Testis (tissue), 3 donors: Measurements from ENCODE around the gene ADAMTSL5. TPM values are rescaled to one million over a fixed set of nuclear protein-coding genes. Genes with fewer than 3 reads are reported as not detected.
A peak's percentile ranks its signal among the peaks of the same experiment; 100 is the strongest.

Source experiments
- DNase-seq: peaks from one replicate; pipeline ENCODE4 v3.0.0-alpha.2; 2019
- H3K27ac ChIP-seq, 2 donors: fragments of 200-600 bp; sonication (generic); one replicate each; pipeline ENCODE4 v1.5.1; 2019
- H3K27me3 ChIP-seq: fragments of 200-600 bp; sonication (generic); one replicate; pipeline ENCODE4 v1.5.1; 2019
- H3K36me3 ChIP-seq: fragments of 200-600 bp; sonication (generic); one replicate; pipeline ENCODE4 v1.5.1; 2017; ENCODE audit warnings: low read depth; ENCODE audit errors: missing control alignments
- H3K4me1 ChIP-seq: fragments of 200-600 bp; sonication (generic); one replicate; pipeline ENCODE4 v1.5.1; 2019
- H3K4me3 ChIP-seq, 2 donors: fragments of 200-600 bp; sonication (generic); one replicate each; pipeline ENCODE4 v1.5.1; 2017 to 2019
- H3K9me3 ChIP-seq: fragments of 200-600 bp; sonication (generic); one replicate; pipeline ENCODE4 v1.5.1; 2017
- POLR2A ChIP-seq: fragments of 450-650 bp; IDR thresholded peaks from one replicate; pipeline ENCODE4 v1.6.1; 2017; ENCODE audit warnings: antibody characterized with exemption, mild to moderate bottlenecking, moderate library complexity
- WGBS, 2 donors: methylation state at CpG; one replicate each; pipeline ENCODE4 v1.1.5; 2018; 5-methylcytosine and 5-hydroxymethylcytosine counted together
- intact Hi-C: fragments of 100-400 bp; cut with DNase I; formaldehyde crosslinking; loops from one replicate; pipeline ENCODE4 v1.15.1; 2023; ENCODE audit warnings: low total_unique reads
- polyA plus RNA-seq: library from polyadenylated mRNA; stranded (reverse); fragments of 350-450 nt; fragmentation: Illumina TruSeq; extraction: RNeasy Lipid Tissue Mini Kit (QIAGEN cat#74804); gene quantifications from one replicate; pipeline ENCODE4 v1.2.3, GENCODE V29; 2014; ENCODE audit warnings: low read depth, low replicate concordance; ENCODE audit not compliant: insufficient read depth
- total RNA-seq, 2 donors: library from RNA; depleted of rRNA; stranded (reverse); fragments of >200 nt; gene quantifications; one replicate each; pipeline ENCODE4 v1.2.3, GENCODE V29; 2016
- TF ChIP-seq, protein P1 (sequence below), 3 experiments: fragments of 450-650 bp in 2 of 3; fragments of 200-600 bp in 1 of 3; sonication (generic) in 1 of 3; IDR thresholded peaks; one replicate each; pipeline ENCODE4 v1.5.1; 2016 to 2019; ENCODE audit warnings: antibody characterized with exemption in 3 of 3, mild to moderate bottlenecking in 2 of 3, moderate library complexity in 1 of 3

The ADAMTSL5 gene
- total and polyA plus RNA-seq, 3 donors from 2014 or later: 7.2 to 17.9 (median 10.7) TPM

DNA sequence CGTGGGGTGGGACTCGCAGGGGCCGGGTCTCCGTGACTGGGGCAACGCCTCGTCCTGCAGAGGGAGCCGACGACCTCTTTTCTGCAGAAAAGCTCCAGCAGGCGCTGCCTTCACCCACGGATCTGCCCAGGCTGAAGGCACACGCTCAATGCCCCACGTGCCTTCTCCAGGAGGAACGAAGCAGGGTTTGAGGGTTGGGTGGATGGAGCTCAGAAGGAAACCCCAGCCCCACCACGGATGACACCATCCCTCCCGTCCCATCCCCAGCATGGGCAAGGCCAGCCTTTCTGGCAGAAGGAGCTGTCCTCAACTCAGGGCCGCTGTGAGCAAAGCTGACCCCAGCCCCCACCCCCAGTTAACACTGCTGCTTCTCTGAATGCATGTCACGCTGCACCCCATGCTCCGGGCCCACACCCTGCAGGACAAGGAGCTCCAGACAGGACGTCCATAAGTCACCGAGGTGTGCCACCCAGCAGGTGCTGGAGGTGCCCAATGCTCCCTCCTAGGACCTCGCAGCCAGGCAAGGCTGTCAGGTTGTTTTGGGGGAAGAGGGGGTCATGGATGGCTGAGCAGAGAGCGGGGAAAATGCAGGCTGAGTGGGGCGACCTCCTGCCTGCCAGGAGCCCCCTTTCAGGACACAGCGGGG lies 41.2 kb downstream of the ADAMTSL5 start:
- TF ChIP-seq POLR2A: no peak
- TF ChIP-seq, protein P1, sequence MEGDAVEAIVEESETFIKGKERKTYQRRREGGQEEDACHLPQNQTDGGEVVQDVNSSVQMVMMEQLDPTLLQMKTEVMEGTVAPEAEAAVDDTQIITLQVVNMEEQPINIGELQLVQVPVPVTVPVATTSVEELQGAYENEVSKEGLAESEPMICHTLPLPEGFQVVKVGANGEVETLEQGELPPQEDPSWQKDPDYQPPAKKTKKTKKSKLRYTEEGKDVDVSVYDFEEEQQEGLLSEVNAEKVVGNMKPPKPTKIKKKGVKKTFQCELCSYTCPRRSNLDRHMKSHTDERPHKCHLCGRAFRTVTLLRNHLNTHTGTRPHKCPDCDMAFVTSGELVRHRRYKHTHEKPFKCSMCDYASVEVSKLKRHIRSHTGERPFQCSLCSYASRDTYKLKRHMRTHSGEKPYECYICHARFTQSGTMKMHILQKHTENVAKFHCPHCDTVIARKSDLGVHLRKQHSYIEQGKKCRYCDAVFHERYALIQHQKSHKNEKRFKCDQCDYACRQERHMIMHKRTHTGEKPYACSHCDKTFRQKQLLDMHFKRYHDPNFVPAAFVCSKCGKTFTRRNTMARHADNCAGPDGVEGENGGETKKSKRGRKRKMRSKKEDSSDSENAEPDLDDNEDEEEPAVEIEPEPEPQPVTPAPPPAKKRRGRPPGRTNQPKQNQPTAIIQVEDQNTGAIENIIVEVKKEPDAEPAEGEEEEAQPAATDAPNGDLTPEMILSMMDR (IDR thresholded peaks at IDR 0.05): peak in 1 of 3 experiments; percentile 15
- Histone ChIP-seq H3K9me3 (no peaks in the 10 kb centered on the region), H3K4me3 (no peak overlapping the region), H3K4me1 (peaks cover 18% of the 10 kb centered on the region), H3K36me3 (no peaks in the 10 kb centered on the region), H3K27ac (no peak overlapping the region), H3K27me3 (no peaks in the 10 kb centered on the region)
- DNase-seq: no peak
- WGBS, 2 donors: 49 to 53% methylated on average over 12 to 24 of the region's 24 CpGs
- intact Hi-C loops: no loop called here

DNA sequence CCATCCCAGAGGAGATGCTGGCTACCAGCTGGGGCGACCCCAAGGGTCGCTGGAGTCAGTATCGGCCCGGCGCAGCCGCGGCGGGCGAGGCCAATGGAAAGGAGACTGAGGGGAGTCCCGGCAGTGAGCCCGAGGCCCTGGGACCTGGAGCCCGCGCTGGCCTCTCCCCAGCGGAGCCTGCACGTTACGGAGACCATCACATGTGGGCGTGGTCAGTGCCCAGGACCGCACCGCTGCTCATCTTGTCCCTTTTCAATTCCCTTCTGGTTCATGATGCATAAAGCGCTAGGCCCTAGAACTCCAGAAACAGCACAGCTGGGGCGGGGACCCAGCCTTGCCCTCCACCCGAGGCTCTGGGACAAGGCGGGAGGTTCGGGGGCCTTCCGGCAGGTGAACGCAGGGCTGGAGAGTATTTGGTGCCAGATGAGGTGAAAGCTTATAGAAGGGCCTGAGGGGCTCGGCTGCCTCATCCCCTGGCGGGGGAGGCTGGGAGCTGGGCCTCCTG lies 41.8 kb downstream of the ADAMTSL5 start:
- whole genome bisulfite sequencing, 2 donors: 17 to 37% methylated on average over 2 to 28 of the region's 28 CpGs
- intact Hi-C loops: no loop called here
- H3K4me1 ChIP-seq: peaks cover 18% of the 10 kb centered on the region
- no peak for TF ChIP-seq POLR2A
- TF ChIP-seq, protein P1 (IDR thresholded peaks at IDR 0.05): no peak
- peak overlapping the region; percentile 26 to 39 for H3K4me3 ChIP-seq
- H3K36me3 ChIP-seq: no peaks in the 10 kb centered on the region
- H3K9me3 ChIP-seq: no peaks in the 10 kb centered on the region
- H3K27me3 ChIP-seq: no peaks in the 10 kb centered on the region
- H3K27ac ChIP-seq: no peak overlapping the region
- DNase-seq: no peak

DNA sequence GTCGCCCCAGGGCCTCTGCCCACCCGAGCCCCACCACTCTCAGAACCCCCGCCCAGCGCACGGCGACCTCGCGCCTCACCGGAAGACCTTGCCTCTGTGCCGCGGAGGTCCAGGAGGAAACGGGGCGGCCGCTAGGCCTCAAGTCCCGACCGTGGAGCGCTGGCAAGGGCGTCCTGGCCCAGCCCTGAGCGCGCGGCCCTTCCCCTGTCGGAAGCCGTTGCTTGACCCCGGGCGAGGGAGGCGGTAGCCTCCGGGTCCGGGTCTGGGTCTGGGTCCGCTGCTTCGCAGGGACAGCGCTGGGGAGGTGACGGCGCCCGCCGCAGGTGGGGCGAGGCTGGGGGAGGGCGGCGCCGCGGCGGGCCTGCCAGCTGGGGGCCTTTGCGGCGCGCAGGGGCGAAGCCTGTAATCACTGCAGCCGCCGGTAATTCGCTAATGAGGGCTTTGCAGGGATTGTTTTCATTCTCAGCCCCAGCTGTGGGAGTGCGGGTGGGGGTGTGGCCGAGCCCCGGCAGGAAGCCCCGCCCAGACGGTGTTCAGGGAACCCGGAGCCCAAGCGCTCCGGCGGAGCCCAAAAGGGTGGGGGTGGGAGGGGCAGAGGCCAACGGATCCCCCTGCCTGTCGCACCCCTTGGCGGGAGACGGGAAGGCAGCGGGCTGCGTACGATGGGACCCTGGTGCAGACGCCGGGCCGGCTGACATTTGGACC lies 42.4 kb downstream of the ADAMTSL5 start:
- TF ChIP-seq POLR2A: no peak
- TF ChIP-seq, protein P1 (IDR thresholded peaks at IDR 0.05): no peak
- no peak overlapping the region for H3K27ac ChIP-seq
- H3K4me3 ChIP-seq: peak overlapping the region; percentile 26 to 39
- WGBS, 2 donors: 0 to 6% methylated on average over 7 to 50 of the region's 67 CpGs
- no peaks in the 10 kb centered on the region for H3K36me3 ChIP-seq
- peaks cover 24% of the 10 kb centered on the region for H3K4me1 ChIP-seq
- intact Hi-C loops: no loop called here
- no peaks in the 10 kb centered on the region for H3K9me3 ChIP-seq
- peak; percentile 74 for DNase-seq
- no peaks in the 10 kb centered on the region for H3K27me3 ChIP-seq

DNA sequence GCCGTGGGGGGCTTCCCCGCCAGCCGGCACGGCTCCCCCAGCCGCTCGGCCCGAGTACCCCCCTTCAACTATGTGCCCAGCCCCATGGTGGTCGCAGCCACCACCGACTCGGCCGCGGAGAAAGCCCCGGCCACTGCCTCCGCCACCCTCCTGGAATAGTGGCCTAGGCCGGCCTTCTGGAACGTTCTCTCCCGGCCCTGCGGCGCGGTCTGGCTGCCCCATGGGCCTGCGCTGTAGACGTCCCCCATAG lies 42.8 kb downstream of the ADAMTSL5 start:
- Histone ChIP-seq H3K36me3 (no peaks in the 10 kb centered on the region), H3K4me3 (peak overlapping the region; percentile 26 to 39), H3K4me1 (peaks cover 24% of the 10 kb centered on the region), H3K9me3 (no peaks in the 10 kb centered on the region), H3K27ac (no peak overlapping the region), H3K27me3 (no peaks in the 10 kb centered on the region)
- TF ChIP-seq, protein P1 (IDR thresholded peaks at IDR 0.05): no peak
- TF ChIP-seq POLR2A: no peak
- DNase-seq: no peak
- WGBS, 2 donors: 0 to 19% methylated on average over 2 to 21 of the region's 22 CpGs
- intact Hi-C loops: no loop called here
